GM12864 (cell line): ENCODE data around the gene SIM2.

Experiments used
- DNase-seq: peaks from one replicate; pipeline ENCODE4 v3.0.0-alpha.2; 2011; ENCODE audit warnings: low read depth
- H3K4me3 ChIP-seq: 2 replicates; pipeline ENCODE4 v1.5.1; 2011; ENCODE audit warnings: mild to moderate bottlenecking, low read depth, low read length, control low read depth
- TF ChIP-seq, protein P1 (sequence below): IDR thresholded peaks from 2 replicates; pipeline ENCODE4 v1.5.1; 2011; ENCODE audit warnings: low read depth, mild to moderate bottlenecking, moderate library complexity, low read length, control low read depth, inconsistent platforms; ENCODE audit errors: missing control alignments

SIM2 gene

DNA sequence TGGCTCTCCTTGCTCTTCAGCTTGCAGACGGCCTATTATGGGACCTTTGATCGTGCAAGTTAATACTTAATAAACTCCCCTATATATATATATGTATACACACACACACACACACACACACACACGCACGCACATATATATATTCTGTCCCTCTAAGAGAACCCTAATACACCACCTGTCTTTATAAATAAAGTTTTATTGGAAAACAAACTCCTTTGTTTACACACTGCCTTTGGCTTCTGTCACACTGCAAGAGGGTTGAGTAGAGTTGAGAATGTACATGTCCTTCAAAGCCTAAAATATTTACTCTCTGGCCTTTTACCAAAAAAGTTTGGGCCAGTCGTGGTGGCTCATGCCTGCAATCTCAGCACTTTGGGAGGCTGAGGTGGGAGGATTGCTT lies 26.2 kb upstream of the SIM2 start:
- no peak overlapping the region for H3K4me3 ChIP-seq
- DNase-seq: no peak
- TF ChIP-seq, protein P1, sequence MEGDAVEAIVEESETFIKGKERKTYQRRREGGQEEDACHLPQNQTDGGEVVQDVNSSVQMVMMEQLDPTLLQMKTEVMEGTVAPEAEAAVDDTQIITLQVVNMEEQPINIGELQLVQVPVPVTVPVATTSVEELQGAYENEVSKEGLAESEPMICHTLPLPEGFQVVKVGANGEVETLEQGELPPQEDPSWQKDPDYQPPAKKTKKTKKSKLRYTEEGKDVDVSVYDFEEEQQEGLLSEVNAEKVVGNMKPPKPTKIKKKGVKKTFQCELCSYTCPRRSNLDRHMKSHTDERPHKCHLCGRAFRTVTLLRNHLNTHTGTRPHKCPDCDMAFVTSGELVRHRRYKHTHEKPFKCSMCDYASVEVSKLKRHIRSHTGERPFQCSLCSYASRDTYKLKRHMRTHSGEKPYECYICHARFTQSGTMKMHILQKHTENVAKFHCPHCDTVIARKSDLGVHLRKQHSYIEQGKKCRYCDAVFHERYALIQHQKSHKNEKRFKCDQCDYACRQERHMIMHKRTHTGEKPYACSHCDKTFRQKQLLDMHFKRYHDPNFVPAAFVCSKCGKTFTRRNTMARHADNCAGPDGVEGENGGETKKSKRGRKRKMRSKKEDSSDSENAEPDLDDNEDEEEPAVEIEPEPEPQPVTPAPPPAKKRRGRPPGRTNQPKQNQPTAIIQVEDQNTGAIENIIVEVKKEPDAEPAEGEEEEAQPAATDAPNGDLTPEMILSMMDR: no peak

DNA sequence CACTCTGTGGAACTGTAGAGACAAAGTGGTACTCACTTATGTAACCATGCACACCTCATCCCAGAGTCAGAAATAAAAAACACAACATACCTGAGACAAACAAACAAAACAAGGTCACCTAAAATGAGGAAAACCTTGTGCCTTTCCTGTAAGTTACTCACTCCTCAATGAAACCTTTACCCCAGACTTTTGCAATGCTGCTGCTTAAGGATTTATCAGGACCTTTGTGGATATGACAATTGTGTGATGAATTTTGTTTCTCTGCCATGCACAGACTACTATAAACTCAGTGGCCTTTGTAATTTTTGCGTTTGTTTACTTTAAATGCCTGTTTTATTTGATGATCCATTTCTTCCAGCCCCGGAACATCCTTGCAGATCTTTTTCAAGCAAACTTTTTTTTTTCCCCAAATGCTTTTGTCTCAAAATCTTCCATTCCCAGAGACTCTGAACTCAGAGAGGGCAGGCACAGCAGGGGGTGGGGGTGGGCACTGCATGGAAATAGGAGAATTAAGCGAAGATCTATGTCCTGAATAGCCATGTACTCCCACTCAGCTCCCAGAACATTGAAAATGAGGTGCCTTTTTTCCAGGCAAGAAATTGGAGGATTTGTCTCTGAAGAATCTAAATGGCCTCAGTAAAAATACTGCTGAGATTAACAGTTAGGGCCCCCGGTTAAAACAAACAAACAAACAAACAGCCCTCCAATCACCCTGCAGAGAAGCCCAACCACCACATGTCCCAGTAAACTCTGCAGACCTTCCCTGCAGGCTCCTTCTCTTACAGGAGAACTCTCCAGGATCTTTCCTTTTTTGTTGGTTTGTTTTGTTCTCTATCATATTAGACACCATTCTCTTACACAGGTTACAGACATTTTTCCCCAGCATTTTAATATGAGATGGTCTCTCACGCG lies 22.6 kb upstream of the SIM2 start:
- no peak overlapping the region for H3K4me3 ChIP-seq
- DNase-seq: no peak
- TF ChIP-seq, protein P1: no peak

- TF ChIP-seq, protein P1: no peak
- no peak for DNase-seq
- H3K4me3 ChIP-seq: no peak overlapping the region
These were observed 21.5 kb upstream of the SIM2 start for GRCh38 chr21:36677443-36677842.

DNA sequence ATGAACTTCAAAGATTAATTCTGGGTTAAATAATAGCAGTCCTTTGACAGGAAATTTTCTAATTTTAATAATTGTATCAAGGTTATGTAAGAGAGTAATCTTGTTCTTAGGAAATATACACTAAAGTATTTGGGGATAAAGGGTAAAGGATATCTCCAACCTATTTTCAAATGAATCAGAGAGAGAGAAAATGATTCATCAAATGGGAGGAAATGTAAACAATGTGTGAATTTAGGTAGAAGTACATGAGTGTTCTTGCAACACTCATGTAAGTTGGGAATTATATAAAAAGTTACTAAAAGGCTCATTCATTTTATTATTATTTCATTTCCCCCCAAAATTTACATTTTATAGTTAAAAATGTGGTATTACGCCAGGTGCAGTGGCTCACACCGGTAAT lies 20.4 kb upstream of the SIM2 start:
- TF ChIP-seq, protein P1: no peak
- no peak overlapping the region for H3K4me3 ChIP-seq
- no peak for DNase-seq

GRCh38 chr21:36681117-36681631 lies 17.7 kb upstream of the SIM2 start:
- DNase-seq: no peak
- no peak overlapping the region for H3K4me3 ChIP-seq
- TF ChIP-seq, protein P1: no peak

DNA sequence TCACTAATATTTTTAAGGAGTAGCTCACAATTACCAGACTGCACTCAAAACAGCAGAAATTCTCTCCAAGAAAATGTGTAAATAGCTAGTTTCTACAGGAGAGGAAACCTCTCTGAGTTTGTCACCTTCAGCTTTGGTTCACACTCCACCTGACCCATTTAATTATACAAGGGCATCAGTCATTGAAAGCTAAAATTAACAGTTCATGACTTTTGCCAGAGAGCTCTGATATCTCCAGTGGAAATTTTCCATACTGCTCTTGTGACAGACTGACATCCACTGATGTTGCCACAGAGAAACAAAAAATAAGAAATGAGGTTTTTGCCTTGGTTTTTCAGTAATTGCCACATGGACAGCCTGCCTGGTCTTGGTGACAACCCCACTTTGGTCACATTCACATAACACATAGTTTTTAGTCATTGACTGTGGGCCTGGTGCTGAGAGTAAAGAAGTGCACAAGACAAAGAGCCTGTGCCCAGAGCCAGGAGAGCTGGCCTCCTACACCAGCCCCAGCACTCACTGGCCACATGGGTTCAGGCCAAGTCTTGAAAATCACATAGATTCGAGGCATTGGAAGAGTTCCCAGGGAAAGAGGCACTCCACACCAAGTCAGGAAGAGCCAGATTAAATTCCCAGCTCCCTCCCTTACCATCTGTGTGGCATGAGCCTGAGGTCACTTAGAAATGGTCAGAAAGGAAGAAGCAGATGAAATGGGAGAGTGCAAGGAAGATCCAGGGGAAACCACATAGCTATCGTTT lies 13.8 kb upstream of the SIM2 start:
- TF ChIP-seq, protein P1: no peak
- DNase-seq: no peak
- no peak overlapping the region for H3K4me3 ChIP-seq
